HG03097 (cell line): Measurements from ENCODE around the gene SORCS3.

ENCODE experiments used
- ATAC-seq: cut with Tn5 transposase; IDR thresholded peaks from one replicate; pipeline ENCODE4 v1.9.1; 2021; ENCODE audit not compliant: unreplicated experiment, low FRiP score

The SORCS3 gene

GRCh38 chr10:104642658-104643302 is 1.7 kb downstream of the SORCS3 start:
- ATAC-seq, result no peak

DNA sequence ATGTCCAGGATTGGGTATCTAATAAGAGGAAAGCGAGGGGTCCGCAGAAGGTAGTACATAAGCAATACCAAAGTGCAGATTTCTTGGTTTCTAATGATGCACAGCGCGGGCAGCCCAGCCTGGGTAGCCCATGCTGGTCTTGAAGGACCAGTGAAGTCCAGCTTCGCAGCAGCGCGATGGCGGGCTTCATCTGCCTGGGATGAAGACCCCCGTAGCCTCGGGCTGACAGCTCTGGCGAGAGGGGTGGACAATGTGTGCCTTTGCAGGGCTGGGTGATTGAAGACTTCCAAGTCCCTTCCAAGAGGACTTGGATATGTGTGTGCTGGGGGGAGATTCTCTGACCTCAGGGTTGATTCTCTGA is 2.2 kb downstream of the SORCS3 start:
- no peak for ATAC-seq

- no peak for ATAC-seq
These were observed 5.1 kb downstream of the SORCS3 start for GRCh38 chr10:104646146-104646545.

- ATAC-seq, result no peak
These were observed 7.3 kb downstream of the SORCS3 start for GRCh38 chr10:104648421-104648820.

GRCh38 chr10:104650072-104650471 is 9.0 kb downstream of the SORCS3 start:
- ATAC-seq, result no peak

DNA sequence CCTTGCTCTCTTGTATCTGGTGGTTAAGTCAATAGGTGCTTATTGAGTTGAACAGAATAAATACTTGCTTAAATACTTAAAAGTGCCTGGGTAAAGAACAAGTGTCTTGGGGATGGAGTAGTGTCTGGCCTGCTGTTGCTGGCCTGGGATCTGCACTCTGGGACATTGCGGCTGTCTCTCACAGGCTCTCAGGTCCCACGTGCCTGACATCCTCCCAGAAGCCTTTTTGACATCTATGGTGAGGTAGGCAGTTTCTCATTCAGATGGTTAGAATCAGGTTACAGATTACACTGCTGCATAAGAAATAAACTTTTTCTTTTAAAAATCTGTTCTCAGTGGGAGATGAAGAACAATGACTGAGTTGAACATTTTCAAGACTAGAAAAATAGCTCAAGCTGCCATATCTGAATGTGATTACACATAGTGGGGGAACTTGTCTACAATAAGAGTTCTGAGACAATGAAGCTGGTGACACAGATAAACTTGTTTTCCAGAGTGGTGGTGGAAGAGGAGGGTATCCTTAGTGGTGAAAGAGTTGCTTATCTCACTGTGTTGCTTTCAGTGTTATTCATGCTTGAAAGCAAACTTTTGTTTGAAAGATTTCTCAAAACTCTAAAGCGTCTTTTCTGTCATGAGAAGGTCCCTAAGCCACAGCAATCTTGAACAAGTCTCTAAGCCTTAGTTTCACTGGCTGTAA is 9.7 kb downstream of the SORCS3 start:
- no peak for ATAC-seq

GRCh38 chr10:104657036-104657435 is 15.9 kb downstream of the SORCS3 start:
- ATAC-seq, result no peak

DNA sequence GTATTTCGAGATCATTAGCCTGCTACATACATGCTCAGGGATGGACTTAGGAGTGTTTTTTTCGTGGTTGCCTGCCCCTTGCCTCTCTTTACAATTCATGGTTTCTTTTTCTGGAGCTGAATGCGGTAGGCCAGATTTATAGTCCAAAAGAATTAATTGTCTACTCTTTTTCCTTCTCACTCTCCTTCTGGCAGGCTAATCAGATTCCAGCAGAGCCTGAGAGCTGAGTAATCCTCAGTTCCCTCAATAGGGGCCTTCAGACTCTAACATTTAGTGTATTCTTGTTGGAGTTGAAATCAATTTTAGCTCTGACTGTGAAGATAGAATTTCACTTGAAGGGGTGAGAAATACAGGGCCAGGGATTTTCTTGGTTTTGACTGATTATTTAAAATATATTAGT is 16.4 kb downstream of the SORCS3 start:
- ATAC-seq, result no peak

DNA sequence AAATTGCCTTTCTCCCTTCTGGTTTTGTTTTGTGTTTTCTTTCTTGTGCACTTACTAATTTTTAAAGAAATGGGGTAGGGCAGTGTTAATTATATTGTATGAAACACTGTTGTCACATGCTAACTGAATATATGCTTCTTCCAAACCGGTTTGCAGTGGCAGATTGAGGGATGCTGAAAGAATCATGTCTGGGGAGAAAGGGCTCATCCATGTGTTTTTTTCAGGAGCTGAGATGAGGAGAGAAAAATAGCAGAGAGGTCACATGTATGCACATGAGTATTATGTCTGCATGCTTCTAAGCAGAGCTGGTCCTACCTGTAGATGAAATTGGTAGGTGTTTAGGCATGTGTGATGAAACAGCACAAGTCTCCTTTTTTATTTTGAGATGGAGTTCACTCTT is 17.0 kb downstream of the SORCS3 start:
- ATAC-seq, result no peak

DNA sequence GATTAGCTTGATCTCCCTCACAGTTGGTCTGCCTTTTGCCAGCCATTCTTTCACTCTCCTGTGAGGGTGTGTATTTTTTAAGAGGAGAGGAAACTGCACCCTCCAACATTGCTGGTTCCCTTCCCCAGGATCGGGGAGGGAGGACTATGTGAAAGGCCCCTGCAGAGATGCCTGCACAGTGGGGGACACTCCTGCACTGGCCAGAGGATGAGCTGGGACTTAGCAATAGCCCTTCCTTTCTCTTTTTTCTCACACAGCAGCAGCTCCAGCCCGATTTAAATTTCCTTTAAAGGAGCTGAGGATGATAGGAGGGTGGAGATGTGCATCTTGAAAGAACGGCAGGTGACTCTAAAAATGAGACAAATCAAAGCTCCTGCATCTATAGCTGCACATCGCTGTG is 18.7 kb downstream of the SORCS3 start:
- no peak for ATAC-seq

GRCh38 chr10:104663076-104663475 is 22.0 kb downstream of the SORCS3 start:
- no peak for ATAC-seq

DNA sequence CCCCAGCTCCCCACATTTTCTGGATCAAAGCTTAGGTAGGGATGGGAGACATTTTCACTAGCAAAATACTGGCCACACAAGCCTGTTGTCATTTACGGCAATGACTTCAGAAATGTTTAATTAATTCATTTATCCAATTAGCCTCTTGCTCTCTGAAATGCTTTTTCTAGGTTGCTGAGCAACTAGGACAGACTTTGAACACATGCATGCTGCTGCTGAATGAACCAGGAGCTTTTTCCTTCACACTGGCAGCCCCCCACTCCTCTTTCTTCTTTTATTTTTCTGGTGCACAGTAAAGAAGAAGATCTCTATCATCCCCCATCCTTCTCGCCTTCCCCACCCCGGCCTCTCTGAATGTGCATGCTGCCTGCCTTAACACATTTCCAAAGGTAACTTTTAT is 22.5 kb downstream of the SORCS3 start:
- no peak for ATAC-seq

GRCh38 chr10:104664205-104664604 is 23.1 kb downstream of the SORCS3 start:
- ATAC-seq, result no peak

DNA sequence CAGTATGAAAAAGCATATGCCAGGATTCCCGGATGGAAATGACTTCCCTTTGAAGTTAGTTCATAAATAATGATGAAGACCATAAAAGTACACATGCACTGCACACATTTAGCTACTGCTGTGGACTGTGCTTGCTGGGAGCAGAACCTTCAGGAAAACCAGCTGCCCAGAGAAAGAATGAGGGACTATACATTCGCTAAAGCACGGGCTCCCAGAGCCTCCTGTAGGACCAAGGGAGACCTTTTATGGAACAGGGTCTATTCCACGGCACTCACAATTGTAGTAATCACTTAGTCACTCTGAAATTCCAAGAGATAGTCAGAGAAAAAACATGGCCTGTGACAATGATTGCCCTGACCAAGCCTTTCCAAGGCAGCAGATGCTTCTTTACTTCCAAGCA is 24.1 kb downstream of the SORCS3 start:
- no peak for ATAC-seq

DNA sequence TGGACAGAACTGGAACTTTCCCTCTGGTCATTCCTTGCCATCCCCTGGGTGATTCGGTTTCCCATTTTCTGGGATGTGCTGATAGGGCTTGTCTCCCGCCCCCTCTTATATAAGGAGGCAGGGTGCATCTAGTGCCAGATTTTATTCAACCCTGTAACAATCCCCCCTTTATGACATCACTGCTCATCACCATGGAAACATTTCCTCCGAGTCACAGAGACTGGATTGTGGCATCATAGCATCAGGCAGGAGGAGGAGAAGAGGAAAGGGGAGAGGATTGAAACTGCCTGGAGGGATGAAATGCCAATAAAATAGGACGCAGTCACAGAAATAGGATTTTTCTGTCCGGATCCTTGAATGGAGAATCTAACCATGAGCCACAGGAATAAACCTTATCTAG is 25.0 kb downstream of the SORCS3 start:
- no peak for ATAC-seq

- no peak for ATAC-seq
These were observed 35.8 kb downstream of the SORCS3 start for GRCh38 chr10:104676874-104677273.

GRCh38 chr10:104678658-104679057 is 37.6 kb downstream of the SORCS3 start:
- ATAC-seq, result no peak

DNA sequence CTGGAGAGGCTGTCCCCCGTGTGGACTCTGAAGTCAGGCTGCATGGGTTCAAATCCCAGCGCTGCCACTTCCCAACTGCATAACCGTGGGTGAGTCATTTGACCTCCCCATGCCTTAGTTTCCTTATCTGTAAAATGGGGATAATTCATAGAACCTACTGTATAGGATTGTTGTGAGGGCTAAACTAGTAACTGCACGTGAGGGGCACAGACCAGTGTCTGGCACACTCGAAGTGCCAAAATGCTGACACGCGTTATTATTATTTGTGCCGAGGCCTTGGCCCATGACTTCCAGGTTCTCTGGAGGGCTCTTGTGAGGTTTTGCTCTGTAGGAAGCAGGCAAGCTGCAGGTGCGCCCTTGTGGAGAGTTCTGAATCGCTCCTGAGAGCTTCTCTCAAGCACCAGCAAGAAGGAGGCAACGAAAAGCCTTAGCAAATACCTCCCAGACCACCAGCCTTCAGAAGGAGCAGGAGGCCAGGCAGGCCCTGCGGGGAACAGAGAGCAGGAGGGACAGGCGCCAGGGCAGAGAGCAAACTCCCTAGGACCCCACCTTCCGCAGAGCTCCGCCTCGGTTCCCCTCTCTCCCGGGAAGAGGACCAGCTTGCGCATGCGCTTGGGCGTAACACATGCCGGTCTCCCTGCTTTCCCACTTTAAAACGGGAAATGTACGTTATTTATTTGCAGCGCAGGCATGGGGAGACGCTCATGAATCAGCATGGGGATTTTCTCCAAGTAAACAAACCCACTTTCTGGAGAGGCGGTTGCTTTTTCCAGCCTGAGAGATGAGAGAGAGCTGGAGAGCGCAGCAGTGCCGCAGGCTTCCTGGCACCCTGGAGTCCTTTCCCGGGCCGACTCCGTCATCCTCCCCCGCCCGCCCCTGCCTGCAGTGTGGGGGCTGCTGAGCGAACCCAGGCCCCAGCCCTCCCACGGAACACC is 39.6 kb downstream of the SORCS3 start:
- no peak for ATAC-seq

DNA sequence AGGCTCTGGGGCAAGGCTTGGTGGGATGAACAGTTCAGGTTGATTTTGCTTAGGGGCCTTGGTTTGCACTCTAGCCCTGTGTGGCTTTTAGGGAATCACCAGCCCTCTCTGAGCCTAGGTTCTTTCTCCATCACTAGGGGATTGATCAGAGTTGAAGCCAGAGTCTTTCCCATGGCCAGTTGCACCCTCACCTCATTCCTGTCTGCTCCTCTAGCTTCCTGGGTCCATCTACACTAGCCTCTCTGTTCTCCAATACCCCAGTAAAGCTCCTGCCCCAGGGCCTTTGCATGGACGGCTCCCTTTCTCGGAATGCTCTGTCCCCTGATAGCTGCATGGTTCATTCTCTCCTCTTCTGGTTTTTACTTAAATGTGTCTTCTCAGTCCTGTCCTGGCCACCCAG is 40.4 kb downstream of the SORCS3 start:
- ATAC-seq, result no peak

DNA sequence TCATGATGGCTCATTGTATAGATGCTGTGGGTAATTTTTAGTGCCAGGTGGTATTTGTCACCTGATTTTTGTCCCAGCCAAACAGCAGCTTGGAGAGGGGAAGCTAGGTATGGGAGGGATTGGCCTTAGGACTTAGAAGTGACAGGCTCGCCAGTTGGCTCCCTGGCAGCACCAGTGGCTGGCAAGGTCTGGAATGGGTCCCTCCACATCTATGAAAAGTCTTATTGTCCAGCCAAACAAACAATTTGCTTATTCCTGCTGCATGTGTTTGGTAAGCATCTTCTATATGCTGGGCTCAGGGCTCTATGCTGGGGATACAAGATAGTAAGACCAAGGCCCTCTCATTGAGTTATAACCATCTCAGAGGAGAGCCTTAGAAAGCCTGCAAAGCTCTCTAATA is 42.5 kb downstream of the SORCS3 start:
- no peak for ATAC-seq

DNA sequence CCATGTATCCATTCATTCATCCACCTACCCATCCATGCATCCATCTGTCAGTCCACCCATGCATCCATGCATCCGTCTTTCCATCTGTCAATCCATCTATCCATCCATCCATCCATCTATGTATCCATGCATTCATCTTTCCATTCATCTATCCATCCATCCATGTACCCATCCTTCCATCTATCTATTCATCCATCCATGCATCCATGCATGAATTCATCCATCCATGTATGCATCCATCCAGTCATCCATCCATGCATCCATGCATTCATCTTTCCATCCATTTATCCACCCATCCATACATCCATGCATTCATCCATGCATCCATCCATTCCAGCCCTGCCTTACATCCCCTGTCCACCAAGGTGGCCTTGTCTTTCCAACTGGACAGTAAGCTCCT is 45.7 kb downstream of the SORCS3 start:
- no peak for ATAC-seq
